ENCODE results near the gene CCDC50. TPM values are rescaled to one million over a fixed set of nuclear protein-coding genes. Genes with fewer than 3 reads are reported as not detected.

Gene CCDC50
- total RNA-seq, 1 experiment from 2014 or later = 21.0 TPM

- no peak overlapping the region for H4K8ac ChIP-seq (replicated peaks; ENCODE audit: insufficient read length, low read depth, low read length)
- H3K14ac ChIP-seq (ENCODE audit: insufficient read depth, low read length) = no peak overlapping the region
- H3K56ac ChIP-seq (ENCODE audit: insufficient read length, low read depth, low read length) = no peak overlapping the region
- no peak overlapping the region for H2BK15ac ChIP-seq (ENCODE audit: low read depth, low read length)
- Mint-ChIP-seq H3K27ac (no peak overlapping the region), H3K4me3 (no peak overlapping the region), H3K36me3 (ENCODE audit: insufficient read depth in 1 of 3, low read depth in 3 of 3) (peaks cover 17 to 24% (median 19%) of the 10 kb centered on the region in 3 experiments), H3K4me1 (peaks cover 3 to 9% of the 10 kb centered on the region in 2 experiments; a peak in 2 of 4 replicates), H3K27me3 (ENCODE audit: low read depth) (no peaks in the 10 kb centered on the region), H3K9me3 (peaks cover 32 to 33% of the 10 kb centered on the region in 2 experiments)
- no peak overlapping the region for H3K18ac ChIP-seq (ENCODE audit: insufficient read length, low read depth, low read length)
- H3K79me1 ChIP-seq (ENCODE audit: insufficient read depth, low read depth, low read length, poor library complexity, severe bottlenecking) = no peaks in the 10 kb centered on the region
- no peak overlapping the region for H3K4ac ChIP-seq (ENCODE audit: low read depth, low read length)
- H2AFZ ChIP-seq (ENCODE audit: low read length) = no peak overlapping the region
- no peaks in the 10 kb centered on the region for H4K20me1 ChIP-seq (ENCODE audit: control insufficient read depth, insufficient read depth, insufficient read length)
- WGBS (ENCODE audit: extremely low coverage, insufficient read length, low lambda C conversion rate) = no CpG with 5 or more reads among the region's 3 CpGs
- H3K9ac ChIP-seq (ENCODE audit: extremely low read depth, insufficient read length, low read length) = no peak overlapping the region
- H3K23me2 ChIP-seq (ENCODE audit: insufficient read length, low read depth, low read length, poor library complexity, severe bottlenecking) = no peaks in the 10 kb centered on the region
- H2BK120ac ChIP-seq (ENCODE audit: low read depth, low read length, poor library complexity, severe bottlenecking) = no peak overlapping the region
- no peak overlapping the region for H4K5ac ChIP-seq (ENCODE audit: insufficient read length, low read depth, low read length)
- no peak overlapping the region for H3K4me2 ChIP-seq (ENCODE audit: insufficient read depth, insufficient read length, low read length)
- TF ChIP-seq CTCF (conservative IDR thresholded peaks at IDR 0.05) = no peak
- no peak overlapping the region for H2AK5ac ChIP-seq (ENCODE audit: insufficient read length, low read length)
- H2BK12ac ChIP-seq (ENCODE audit: insufficient read length, low read depth, low read length) = no peak overlapping the region
- no peaks in the 10 kb centered on the region for H3K4me1 ChIP-seq (ENCODE audit: insufficient read depth, low read length)
- no peak overlapping the region for H3T11ph ChIP-seq (ENCODE audit: low read length)
- no peak overlapping the region for H2BK5ac ChIP-seq (ENCODE audit: insufficient read length, low read length)
- no peak overlapping the region for H4K91ac ChIP-seq (ENCODE audit: insufficient read length, low read depth, low read length)
- no peak overlapping the region for H3K27ac ChIP-seq (ENCODE audit: insufficient read length, low read depth, low read length)
- DNase-seq = no peak
- no peak overlapping the region for H3K23ac ChIP-seq (ENCODE audit: insufficient read length, low read depth, low read length)
- H3K27me3 ChIP-seq (ENCODE audit: insufficient read depth, low read length) = no peaks in the 10 kb centered on the region
- no peak overlapping the region for H2BK20ac ChIP-seq (ENCODE audit: low read depth, low read length, poor library complexity, severe bottlenecking)
- H3K9me3 ChIP-seq (ENCODE audit: control insufficient read depth, low read depth, low read length) = peaks cover 10% of the 10 kb centered on the region
- no peaks in the 10 kb centered on the region for H3K79me2 ChIP-seq (ENCODE audit: insufficient read depth, low read length)
Measured at GRCh38 chr3:191409791-191410359, 80.7 kb downstream of the CCDC50 start.

Data from H9 (cell line).